Stimulated activated CD4-positive, alpha-beta T cell treated with anti-CD3 and anti-CD28 coated beads, Interleukin-12 subunit alpha, Interleukin-12 subunit beta, amount 100 ng/mL, for 4 hours (primary cell): ENCODE results near the gene ANKRD33B.
"Not testable (repeated sequence)": the region's sequence is repeated elsewhere in the genome, so short reads cannot be mapped to it uniquely, and the experiment has no call there.

ENCODE experiments used
- DNase-seq: peaks from one replicate; pipeline ENCODE4 v3.0.0-alpha.2; 2020

Gene ANKRD33B

GRCh38 chr5:10664180-10664769 lies 100.4 kb downstream of the ANKRD33B start:
- DNase-seq: not testable (repeated sequence)

GRCh38 chr5:10665799-10666198 lies 101.9 kb downstream of the ANKRD33B start:
- no peak for DNase-seq

- no peak for DNase-seq
These were observed 102.8 kb downstream of the ANKRD33B start for GRCh38 chr5:10666531-10667299.

- no peak for DNase-seq
These were observed 103.7 kb downstream of the ANKRD33B start for GRCh38 chr5:10667431-10668057.

- no peak for DNase-seq
These were observed 104.8 kb downstream of the ANKRD33B start for GRCh38 chr5:10668697-10669096.

GRCh38 chr5:10669983-10670382 lies 106.1 kb downstream of the ANKRD33B start:
- DNase-seq: no peak

GRCh38 chr5:10671041-10672008 lies 107.5 kb downstream of the ANKRD33B start:
- DNase-seq: no peak

- no peak for DNase-seq
These were observed 108.5 kb downstream of the ANKRD33B start for GRCh38 chr5:10672146-10673016.

GRCh38 chr5:10673017-10673389 lies 109.1 kb downstream of the ANKRD33B start:
- DNase-seq: no peak

GRCh38 chr5:10673407-10673806 lies 109.5 kb downstream of the ANKRD33B start:
- DNase-seq: no peak

- DNase-seq: no peak
These were observed 110.2 kb downstream of the ANKRD33B start for GRCh38 chr5:10674096-10674495.

- DNase-seq: no peak
These were observed 110.7 kb downstream of the ANKRD33B start for GRCh38 chr5:10674582-10674981.

- DNase-seq: no peak
These were observed 111.4 kb downstream of the ANKRD33B start for GRCh38 chr5:10675177-10675700.

GRCh38 chr5:10676224-10676623 lies 112.4 kb downstream of the ANKRD33B start:
- no peak for DNase-seq

GRCh38 chr5:10676946-10677345 lies 113.1 kb downstream of the ANKRD33B start:
- DNase-seq: no peak

- DNase-seq: no peak
These were observed 113.7 kb downstream of the ANKRD33B start for GRCh38 chr5:10677533-10677932.

- no peak for DNase-seq
These were observed 114.4 kb downstream of the ANKRD33B start for GRCh38 chr5:10678244-10678643.

- DNase-seq: no peak
These were observed 115.6 kb downstream of the ANKRD33B start for GRCh38 chr5:10679336-10679988.

- no peak for DNase-seq
These were observed 117.1 kb downstream of the ANKRD33B start for GRCh38 chr5:10680876-10681481.
